ENCODE measurements around the gene ASB4.
A peak's percentile ranks its signal among the peaks of the same experiment; 100 is the strongest.
"Not testable (repeated sequence)": the region's sequence is repeated elsewhere in the genome, so short reads cannot be mapped to it uniquely, and the experiment has no call there.

ASB4 gene, protein sequence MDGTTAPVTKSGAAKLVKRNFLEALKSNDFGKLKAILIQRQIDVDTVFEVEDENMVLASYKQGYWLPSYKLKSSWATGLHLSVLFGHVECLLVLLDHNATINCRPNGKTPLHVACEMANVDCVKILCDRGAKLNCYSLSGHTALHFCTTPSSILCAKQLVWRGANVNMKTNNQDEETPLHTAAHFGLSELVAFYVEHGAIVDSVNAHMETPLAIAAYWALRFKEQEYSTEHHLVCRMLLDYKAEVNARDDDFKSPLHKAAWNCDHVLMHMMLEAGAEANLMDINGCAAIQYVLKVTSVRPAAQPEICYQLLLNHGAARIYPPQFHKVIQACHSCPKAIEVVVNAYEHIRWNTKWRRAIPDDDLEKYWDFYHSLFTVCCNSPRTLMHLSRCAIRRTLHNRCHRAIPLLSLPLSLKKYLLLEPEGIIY

DNA sequence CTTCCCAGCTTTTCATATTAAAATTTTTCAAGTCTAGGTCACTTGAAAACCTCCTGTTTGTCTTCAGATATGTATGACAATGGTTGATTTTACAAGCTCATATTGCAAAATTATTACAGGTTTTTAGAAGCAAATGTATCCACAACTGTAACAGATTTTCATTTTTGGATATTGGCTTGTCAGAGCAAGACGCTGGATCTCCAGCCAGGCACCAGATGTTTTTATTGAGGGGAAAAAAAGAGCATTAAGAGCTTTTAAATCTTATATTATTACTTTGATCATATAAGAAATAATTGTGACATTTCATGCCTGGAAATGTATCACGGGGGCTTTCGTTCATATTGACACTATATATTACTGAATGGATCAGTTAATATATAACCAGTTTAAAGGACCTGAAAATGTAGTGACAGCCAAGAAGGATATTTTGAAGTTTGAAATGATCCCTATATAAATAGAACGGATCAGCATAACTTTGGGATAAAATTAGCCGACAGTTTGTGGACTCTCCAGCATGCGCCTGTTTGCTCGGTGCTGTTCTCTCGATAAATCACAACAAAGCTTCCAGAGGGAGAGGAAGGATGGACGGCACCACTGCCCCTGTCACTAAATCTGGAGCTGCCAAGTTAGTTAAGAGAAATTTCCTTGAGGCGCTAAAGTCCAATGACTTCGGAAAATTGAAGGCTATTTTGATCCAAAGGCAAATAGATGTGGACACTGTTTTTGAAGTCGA is at the start of gene ASB4:
Gene ASB4, plus strand, starts transcription at position 553 of the 733 bp plus-strand sequence. Its CDS starts 29 bp downstream, at position 582.
- no peak for DNase-seq

DNA sequence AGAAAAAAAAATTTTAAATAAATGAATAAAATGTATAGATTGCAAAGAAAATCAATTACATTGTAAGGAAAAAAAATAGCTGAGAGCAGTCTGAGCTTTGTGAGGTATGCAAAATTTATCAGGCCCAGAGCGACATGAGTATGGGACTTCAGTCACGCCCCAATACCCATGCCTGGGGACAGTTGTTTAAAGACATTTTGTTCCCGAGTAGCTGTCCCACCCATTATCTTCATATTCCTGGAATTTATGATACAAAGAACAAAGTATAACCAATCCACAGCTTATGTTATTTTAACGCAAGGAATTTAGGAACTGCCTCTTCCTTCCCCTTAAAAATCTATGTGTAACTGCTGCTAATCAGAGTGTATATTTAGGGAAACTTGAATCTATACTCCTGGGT is 49.3 kb upstream of the ASB4 start:
- DNase-seq = no peak

DNA sequence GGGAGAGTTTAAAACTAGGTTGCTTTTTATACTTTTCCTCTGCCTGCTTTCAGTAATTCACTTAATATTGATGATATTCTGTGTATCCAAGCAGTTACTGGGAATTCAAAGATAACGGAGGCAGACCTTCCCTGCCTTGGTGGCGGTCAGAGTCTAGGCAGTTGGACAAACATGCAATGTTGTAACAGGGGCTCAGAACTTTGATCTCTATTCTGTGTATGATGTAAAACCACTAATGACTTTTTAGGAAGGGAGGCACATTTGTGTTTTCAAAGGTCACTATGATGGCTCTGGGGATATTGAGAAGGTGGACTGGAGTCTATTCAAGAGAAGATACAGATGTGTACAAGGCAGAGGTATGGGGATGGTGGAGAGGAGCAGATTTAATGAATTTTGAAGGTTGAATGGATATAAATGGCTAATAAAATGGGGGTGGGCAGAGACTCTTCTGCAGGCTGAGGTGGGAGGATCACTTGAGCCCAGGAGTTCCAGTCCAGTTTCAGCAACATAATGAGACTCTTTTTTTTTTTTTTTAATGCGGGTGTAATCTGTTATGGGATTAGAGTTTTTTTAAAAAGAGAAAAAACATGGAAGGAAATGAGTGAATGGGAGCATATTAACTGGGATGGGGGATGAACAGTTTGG is 45.2 kb upstream of the ASB4 start:
- DNase-seq = no peak

DNA sequence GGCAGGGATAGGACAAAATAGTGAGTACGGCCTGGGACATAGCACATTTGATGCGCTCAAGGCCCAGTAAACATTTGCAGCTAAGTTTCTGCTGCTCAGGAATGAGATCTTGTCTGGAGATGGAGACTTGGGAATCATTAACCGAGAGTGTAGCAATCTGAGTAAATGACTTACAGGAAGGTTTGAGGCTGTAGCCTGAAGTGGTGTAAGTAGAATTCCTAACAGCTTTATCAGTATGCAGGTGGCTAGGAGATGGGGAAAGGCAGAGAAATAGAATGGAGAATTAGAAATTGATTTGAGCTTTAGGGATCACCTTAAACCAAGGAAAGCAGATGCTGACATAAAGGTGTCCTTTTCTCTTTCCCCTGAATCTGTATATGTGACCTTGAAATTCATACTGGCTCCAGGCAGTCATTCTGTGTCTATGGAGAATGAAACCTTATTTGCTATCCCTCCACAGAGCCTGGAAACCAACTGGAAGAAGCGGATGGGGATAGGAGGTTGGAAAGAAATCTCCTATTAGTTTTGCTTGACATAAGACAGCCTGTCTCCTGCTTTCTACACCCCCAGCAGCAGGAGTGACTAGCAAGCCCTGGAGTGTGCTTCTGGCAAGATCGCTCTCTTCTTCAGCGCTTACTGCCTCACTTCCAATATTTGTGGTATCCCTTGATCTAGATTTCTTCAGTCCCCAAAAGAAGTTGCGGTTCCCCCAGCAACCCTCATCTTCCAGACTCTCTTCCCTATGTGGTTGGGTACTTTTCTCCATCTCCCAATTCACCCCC is 44.5 kb upstream of the ASB4 start:
- no peak for DNase-seq

DNA sequence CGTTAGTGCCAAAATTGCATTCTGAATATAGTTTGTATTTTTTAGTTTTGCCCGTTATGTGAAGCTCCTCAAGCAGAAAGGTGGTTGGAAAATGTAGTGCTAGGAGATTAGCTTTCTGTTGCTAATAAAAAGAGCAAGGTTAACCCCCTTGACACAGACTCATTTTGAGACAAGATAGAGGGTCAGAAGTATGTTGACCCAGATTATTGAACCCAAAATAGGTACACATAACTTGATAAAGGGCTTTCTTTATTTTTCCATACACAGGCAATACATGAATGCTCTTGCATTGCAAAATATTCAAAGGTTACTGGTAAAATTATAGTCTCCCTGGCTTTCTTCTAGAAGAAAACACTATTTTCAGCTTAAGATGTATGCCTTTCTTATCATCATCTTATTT is 40.9 kb upstream of the ASB4 start:
- DNase-seq = no peak

DNA sequence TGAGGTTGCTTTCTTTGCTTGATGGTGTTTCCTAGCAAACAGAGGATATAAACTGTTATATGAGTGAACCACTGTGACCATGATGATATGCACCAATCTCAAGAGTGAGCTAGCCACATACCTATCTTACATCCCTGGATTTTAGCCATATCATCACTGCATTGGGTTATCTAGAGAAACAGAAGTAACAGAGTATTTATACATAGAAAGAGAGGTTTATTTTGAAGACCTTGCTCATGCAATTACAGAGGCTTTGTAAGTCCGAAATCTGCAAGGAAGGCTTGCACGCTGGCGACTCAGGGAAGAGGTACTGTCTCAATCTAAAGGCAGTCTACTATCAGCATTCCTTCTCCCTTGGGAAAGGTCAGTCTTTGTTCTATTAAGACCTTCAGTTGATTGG is 39.1 kb upstream of the ASB4 start:
- no peak for DNase-seq

DNA sequence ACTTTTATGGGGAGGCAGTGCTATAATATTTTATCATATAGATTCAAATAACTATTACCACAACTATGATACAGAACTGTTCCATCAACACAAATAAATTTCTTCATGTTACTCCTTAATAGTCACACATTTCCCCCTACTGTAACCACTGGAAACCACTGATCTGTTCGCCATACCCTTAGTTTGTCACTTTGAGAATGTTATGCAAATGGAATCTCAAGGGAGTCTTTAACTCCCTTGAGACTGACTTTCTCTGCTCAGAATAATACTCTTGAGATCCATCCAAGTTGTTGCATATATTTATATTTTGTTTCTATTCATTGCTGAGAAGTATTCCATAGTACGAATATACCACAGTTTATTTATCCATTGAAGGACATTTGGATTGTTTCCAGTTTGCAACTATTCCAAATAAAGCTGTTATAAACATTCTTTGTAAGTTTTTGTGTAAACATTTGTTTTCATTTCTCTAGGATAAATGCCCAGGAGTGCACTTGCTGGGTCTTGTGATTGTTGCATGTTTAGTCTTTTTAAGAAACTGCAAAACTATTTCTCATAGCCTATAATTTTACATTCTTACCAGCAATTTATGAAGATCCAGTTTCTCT is 31.2 kb upstream of the ASB4 start:
- no peak for DNase-seq

DNA sequence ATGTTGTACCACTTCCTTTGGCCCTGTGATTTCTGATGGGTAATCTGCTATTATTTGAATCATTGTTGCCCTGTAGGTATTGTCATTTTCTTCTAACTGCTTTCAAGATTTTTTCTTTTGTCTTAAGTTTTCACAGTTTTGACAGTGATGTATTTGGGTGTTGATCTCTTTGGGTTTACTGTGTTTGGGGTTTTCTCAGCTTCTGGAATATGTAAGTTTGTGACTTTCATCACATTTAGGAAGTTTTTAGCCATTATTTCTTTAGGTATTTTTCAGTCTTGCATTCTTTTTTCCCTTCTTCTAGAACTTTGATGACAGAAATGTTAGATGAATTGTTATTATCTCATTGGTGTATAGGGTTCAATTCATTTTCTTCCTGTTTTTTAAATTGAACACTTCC is 27.8 kb upstream of the ASB4 start:
- no peak for DNase-seq

DNA sequence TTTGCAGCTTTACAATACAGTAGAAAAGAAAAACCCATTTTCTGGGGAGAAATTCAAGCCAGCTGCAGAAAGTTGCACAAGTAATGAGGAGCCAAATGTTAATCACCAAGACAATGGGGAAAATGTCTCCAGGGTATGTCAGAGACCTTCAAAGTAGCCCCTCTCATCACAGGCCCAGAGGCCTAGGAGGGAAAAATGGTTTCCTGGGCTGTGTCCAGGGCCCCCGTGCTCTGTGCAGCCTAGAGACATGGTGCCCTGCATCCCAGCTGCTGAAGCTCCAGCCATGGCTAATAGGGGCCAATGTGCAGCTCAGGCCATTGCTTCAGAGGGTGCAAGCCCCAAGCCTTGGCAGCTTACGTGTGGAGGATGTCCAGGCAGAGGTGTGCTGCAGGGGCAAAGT is 25.1 kb upstream of the ASB4 start:
- not testable (repeated sequence) for DNase-seq

DNA sequence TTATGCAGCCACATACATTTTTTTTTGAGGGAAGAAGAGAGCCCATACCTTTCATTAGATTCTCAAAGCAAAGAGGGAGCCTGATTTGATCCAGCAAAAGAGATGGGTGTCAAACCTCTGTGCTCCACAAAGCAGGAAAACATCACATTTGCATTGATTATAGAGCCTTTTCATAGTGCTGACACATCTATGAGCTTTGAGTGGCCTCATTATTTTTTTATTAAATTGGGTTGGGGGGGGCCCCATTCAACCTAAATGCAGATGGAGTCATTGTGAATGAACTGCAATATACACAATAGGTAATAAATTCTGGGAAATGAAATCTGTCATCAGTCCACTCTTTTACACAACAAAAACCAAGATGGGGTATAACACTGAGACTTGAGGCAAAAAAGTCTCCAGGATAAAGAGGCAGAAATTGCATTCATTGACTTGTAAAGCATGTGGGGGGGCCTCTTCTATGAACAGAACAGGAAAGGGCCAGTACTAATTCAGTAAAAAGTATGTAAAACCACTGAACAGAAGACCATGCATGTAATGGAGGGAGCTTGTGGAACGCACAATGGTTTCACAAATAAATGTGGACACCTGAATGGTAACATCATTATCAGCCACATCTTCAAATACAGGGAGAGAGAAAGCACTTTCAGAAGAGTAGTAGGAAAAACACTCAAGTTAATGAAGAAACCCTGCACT is 17.7 kb upstream of the ASB4 start:
- DNase-seq = no peak

DNA sequence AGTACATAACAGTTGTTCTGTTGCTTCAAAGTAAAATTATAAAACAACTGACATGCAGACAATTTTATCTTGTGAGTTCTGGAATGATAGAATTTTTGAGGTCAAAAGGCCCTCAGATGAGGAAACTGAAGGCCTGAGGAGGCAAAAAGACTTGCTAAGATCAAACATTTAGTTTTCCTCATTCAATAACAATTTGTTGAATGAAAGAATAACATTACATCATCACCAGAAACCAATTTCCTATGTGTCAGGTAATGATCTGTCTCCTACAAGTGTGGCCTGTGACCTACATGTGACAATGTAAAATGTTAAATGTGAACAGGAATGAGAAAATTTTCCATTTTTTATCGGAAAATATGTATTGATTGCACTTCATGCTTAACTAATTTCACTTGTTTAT is 16.6 kb upstream of the ASB4 start:
- no peak for DNase-seq

DNA sequence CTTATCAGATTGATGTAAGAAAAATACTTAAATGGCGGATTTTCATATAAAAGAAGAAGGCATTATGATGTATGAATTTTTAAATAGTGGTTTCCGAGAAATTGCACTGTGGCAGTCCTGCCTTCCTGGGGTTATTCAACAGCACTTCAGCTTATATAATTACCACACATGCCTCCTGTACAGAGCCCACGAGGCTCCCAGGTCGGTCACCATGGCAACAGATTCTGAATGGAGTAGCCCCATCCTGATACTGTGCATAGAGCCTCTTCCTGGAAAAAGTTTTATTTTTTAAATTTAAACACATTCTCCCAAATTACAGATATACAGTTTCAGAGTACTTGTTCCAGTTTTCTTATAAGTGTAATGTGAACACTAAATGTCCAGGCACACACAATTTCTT is 15.9 kb upstream of the ASB4 start:
- DNase-seq = peak; percentile 73

DNA sequence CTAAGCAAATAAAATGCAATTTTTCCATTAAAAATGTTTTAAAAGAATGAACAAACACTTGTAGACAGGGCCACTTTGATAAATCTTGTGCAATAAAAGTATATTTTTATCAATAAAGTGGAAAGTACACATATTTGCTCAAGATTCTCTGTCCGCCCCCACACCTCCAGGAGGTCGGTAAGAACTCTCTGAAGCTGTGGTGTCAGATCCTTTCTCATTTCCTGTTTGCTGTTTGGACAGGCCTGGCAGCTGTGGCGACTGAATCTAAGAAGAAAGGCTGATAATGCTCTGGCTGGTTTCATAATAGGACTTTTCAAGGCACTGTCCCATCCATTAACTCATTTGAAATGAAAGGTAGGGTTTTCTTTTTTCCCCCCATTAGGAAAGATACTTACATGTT is 15.3 kb upstream of the ASB4 start:
- peak; percentile 70 for DNase-seq

DNA sequence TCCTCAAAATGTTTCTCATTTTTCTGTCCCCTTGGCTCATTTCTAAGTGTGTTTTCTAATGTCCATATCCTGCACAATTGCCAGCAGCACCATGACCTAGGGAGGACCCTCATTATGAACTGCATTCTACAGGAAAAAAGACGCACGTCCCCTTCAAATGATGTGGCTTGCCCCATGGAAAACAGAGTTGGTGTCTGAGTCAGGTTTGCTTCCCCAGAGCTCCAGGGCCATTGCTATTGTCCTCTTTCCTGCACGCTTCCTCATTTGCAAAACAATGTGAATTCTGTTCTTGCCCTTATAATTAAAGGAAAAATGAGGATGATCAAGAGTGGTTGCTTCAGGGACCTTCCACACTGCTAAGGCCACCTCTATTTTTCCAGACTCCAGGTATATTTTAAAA is 14.7 kb upstream of the ASB4 start:
- peak; percentile 28 for DNase-seq

DNA sequence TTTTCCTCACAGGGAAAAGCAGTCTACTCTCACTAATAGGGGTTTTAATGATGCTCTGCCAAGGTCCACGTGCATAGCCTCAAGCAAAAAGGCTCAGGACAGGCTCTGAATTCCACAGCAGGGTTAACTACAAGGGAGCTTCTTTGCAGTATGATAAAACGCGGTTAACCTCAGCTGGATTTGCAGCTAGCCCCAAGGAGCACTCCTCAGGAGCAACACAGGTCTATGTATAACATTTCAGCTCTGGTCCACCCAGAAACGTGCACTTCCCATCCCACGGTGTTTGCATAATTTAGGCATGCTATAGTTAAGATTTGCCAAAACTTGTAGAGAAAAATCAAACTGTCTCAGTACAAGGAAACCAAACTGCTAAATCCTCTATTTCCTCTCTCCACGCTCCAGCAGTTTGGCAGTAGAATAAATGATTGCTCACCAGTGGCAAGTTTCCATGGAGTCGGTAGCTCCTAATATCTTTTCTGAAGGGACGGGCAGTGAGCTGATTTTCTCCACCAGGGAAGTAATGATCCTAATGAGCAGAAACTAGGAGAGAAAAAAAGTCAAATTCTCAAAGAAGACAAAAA is 13.1 kb upstream of the ASB4 start:
- DNase-seq = peak; percentile 26

DNA sequence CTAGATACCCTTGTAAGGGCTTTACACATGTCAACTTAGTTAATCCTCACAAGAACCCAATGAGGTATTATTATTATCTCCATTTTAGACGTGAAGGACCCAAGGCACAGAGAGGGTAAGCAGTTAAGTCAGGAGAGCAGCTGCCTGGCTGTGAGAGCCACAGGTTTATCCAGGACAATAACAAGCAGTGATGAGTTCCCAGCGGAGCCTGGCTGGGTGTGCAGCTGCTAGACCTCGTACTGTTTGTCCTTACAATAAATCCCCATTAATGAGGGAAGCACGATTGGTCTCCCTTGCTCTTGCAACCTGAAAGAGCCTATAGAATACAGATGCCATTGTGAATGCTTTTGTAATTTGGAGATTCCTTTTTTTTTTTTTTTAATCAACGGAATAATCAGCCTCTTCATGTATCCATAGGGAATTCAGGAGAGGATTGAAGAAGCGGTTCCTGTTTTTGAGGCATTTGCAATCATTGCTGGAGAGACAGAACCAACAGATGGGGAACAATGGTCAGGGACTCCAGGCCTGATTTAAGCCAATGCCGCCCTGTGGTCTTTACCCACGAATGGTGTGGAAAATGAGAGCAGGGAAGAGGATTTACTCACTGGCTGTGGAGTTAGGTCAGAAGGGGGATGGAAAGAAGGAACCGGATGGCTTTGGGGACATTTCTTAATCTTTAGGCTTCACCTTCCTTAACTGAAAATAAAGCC is 12.3 kb upstream of the ASB4 start:
- DNase-seq = peak; percentile 15

DNA sequence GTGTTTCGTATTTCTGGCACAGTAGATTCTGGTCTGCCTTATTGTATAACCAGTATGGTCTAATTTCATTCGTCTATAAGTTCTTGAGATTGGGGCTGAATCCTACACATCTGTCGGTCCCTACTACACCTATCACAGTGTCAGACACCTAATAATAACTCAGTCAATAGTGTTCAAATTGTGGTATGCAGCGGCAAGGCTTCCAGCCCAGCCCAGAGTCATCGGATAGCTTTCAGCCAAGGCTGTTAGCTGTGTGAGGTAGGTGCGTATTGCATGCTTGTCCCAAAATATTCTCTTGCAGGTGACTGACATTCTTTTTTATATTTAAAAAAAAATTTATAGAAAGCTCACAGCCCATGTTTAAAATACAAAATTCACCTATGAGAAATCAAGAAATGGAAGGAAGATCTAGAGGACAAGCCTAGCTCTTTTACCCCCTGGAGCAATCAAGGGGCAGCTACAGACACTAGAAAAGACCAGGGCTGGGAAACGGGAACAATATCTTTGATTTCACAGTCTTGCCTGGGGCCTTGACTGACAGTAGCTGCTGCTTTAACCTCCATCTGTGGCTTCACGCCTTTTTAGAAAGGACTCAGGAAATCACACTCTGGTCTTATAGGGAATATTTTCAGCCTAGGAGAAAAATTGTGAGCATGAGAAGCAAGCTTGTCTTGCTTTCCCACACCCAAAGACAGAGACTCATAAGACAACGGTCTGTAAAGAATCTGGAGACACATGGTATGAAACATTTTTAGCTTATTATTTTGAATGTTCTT is 9.5 kb upstream of the ASB4 start:
- DNase-seq = no peak

DNA sequence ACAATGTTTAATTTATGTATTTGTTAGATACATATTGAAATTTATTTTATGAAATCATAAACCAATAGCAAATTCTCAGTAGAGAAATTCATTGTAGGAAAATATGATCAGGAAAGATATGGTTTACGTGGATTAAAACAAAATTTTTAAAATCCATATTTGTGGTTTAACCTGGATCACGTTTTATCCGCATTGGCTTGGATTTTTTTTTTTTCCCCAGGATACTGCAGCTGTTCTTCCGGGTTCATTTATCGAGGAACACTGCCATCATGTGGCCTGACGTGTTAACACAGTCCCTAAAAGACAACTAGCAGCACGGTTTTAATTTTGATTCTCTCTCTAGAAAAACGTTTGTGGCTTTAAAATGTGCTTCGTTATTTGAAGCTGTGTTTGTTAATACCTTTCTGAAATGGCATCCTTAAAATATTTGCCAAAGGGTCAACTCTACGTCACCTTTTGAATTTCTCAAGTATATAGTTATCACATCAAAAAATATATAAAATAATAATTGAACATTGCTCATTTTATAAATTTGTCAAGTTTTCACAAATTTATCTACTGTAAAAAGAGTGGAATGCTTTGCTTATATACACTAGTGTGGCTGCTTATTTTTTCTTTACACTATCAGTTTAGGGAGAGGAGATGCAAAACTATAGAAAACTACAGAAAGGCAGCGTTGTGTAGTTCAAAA is 8.7 kb upstream of the ASB4 start:
- DNase-seq = peak; percentile 80

DNA sequence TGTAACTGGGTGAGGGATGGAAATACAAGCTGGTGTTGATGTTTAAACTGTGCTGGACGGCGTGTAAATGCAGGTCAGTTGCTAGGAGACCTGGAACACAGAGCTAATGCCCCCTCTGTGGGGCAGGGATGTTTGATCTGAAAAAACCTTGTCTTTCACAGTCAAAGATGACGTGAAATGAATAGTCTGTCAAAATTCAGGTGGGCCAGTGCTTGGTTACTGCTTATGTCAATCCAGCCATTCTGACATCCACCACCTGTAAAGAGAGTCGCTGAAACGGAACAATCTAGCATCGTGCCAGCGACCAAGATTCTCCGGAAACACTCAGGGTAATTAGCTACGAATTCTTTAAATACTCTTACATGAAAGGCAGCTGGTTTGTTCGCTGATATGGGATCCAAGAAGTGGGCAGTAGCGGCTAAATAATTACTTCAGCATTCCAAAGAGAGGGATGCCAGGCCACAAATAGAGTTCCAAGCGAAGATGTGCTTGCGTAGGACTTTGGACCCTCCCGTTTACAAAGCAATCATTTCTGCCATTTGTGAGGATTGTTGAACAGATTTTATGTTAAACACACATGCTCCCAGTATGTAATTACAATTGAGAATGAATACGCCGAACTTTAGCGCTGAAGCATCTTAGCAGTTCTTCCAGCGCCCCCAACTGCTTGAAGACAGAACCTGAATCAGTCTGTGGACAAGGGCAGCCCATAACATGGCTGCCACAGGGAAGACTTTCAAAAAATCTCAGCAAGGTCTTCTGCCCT is 7.3 kb upstream of the ASB4 start:
- DNase-seq = no peak

Data from NCI-H2029 (cell line).